ENCODE measurements around the gene TLL2. TPM values are rescaled to one million over a fixed set of nuclear protein-coding genes. Genes with fewer than 3 reads are reported as not detected.

Gene TLL2
- total RNA-seq, 1 donor from 2014 or later = 0.45 TPM

GRCh38 chr10:96365571-96365970, 148.2 kb downstream of the TLL2 start:
- DNase-seq (ENCODE audit: low read depth) = no peak

GRCh38 chr10:96360766-96361165, 153.0 kb downstream of the TLL2 start:
- DNase-seq (ENCODE audit: low read depth) = no peak

DNA sequence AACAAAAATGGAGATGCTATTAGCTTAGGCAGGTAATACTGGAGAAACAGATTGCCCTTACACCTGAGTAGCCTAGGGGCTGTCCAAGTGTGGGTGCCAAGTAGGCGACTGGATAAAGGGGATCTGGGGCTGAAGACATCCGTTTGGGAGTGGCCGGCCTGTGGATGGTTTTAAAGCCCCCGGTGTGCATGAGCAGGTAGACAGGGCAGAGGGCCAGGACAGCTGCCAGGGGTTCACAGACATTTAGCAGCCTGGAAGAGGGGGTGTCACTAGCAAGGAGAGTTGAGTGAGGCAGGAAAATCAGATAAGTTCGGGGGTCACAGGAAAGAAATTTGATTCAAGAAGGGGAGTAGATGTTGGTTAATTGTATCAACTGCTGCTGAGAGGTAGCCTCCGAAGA, 153.4 kb downstream of the TLL2 start:
- DNase-seq (ENCODE audit: low read depth) = no peak

GRCh38 chr10:96359616-96360015, 154.1 kb downstream of the TLL2 start:
- no peak for DNase-seq (ENCODE audit: low read depth)

DNA sequence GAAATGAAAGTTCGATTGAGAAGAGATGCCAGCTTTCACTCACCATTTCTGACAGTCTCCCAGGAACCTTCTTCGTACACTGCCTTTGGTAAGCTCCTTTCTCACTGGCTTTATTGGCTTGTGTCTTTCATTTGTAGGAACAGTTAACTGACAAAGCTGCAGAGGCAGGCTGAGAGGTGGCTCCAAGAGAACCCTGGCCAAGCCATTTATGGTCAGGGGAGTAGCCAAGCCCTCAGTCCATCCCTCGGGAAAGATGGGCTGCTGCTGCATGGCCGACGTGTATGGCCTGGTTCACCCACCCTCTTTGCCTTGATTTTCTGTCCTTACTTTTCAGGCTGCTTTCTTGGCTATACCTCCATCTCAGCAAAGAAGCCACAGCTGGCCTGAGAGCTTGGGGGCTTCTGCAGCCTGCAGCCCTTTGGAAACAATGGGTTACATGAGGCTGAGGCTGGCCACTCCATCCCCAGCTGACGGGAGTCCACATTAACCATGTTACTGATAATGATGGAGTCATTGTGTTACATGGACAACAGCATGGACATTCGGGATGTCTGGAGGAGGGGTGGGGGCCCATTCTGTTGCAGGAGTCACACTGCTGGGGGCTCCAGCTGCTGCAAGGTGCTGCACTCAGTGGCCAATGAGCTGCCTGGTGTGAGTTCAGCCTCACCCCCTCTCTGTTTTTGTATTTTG, 154.7 kb downstream of the TLL2 start, which contains the start of gene OPALIN:
Gene OPALIN (minus strand): TSS at position 152 of the 690 bp plus-strand sequence. CDS start 106 bp downstream, at position 46.
- DNase-seq (ENCODE audit: low read depth) = no peak

- DNase-seq (ENCODE audit: low read depth) = no peak
These were observed 156.6 kb downstream of the TLL2 start for GRCh38 chr10:96357038-96357620.

- DNase-seq (ENCODE audit: low read depth) = no peak
These were observed 161.1 kb downstream of the TLL2 start for GRCh38 chr10:96352582-96352981.

DNA sequence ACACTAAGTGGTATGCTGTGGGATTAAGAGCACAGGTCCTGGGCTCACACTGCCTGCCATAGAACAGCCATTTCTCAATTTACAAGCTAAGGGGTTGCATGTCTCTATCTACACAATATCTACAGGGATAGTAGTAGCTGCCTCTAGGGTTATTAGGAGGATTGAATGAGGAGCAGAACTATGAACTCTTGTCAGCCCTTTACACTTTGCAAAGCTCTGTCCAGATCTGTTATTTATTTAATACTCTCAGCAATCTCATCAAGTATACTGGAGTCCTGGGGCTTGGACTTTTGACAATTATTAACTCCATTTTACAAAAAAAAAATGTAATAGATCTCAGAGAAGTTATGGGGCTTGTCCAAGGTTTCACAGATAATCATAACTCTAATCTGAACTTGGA, 161.7 kb downstream of the TLL2 start:
- no peak for DNase-seq (ENCODE audit: low read depth)

GRCh38 chr10:96346295-96346694, 167.4 kb downstream of the TLL2 start:
- no peak for DNase-seq (ENCODE audit: low read depth)

GRCh38 chr10:96345222-96345621, 168.5 kb downstream of the TLL2 start:
- no peak for DNase-seq (ENCODE audit: low read depth)

DNA sequence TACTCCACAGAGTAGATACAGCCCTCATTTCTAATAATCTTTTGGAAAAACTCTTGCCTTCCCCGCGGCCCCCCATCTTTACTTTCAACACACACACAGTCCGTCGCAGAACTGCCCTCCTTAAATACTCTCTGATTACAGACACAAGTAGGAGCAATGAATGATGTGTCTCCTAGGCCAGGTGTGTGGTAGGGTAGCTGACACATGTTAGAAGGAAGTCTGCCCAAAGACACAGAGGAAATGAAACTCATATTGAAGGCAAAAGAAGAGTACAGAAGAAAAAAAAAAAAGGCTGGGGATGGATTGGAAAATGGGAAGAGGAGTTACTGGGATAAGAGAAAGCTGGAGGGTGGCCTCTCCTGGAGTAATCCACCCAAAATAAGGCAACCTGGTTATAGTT, 169.5 kb downstream of the TLL2 start:
- DNase-seq (ENCODE audit: low read depth) = no peak

- no peak for DNase-seq (ENCODE audit: low read depth)
These were observed 171.3 kb downstream of the TLL2 start for GRCh38 chr10:96342402-96342801.

DNA sequence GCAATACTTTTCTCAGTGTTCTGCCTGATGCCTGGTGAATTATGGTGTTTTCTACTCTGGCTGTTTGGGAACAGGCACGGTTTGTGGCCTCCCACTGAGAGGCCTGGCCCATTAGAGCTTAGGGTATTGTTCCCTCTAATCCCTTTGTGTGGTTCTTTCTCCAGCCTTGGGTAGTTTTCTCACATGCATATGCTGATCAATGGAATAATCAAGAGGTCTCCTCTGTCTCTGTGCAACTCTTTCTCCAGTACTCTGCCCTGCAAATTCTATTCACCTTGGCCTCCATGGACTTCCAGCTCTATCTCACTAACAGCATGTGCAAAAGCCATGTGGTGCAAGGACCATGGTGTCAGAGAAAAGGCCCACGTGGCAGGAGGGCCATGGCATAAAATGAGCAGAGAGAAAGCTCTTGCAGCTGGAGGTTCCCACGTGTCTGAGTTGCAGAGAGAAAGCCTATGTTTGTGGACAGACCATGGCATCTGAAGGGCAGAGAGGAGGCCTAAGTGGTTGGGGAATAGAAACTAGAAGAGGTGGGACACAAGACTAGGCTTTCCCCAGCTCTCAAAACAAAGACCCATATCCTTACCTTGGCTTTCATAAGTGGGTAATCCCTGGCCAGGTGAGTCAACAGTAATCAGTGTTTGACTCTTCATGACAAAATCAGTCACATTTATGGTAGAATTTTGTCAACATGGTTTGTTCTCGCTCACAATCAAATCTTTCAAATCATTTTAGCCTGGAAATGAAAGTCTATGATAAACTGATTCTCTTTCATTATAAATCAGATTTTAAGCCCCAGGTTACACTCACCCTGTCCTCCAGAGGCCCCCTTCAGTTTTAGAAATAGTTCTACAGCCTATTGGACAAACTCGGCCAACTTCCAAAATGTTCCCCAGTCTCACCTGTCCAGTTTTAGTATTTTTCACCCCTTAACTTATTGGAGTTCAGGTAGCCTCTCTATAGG, 172.2 kb downstream of the TLL2 start:
- no peak for DNase-seq (ENCODE audit: low read depth)

GRCh38 chr10:96339956-96340904, 173.5 kb downstream of the TLL2 start:
- DNase-seq (ENCODE audit: low read depth) = peak; percentile 54

- no peak for DNase-seq (ENCODE audit: low read depth)
These were observed 174.3 kb downstream of the TLL2 start for GRCh38 chr10:96339383-96339782.

DNA sequence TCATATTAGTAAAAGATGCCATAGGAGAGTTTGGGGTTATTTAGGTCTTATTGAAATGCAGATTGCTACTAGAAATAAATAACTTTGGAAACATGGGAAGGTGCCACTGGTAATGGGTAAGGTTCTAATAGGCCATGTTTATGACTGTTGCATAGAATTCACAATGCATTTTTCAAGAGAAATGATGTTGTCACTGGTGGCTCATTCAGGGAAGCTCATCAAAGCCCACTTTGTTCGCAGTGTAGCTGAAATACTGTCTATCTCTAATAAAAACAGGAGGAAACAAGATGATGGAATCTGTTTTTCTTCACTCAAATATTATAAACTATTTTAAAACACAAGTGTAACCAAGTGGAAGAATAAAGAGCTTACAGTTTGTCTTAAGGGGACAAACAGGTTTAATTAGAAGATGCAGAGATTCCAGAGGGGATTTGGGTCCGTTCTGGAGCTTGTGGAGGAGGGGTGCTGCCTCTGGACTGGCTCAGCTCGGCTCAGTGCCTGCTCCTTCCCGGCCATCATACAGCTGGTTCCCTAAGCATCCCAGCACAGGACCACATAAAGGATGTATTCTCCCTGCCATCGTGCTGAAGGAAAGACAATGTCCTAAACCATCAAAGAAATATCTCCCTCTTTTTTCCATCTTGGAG, 175.3 kb downstream of the TLL2 start:
- DNase-seq (ENCODE audit: low read depth) = no peak

DNA sequence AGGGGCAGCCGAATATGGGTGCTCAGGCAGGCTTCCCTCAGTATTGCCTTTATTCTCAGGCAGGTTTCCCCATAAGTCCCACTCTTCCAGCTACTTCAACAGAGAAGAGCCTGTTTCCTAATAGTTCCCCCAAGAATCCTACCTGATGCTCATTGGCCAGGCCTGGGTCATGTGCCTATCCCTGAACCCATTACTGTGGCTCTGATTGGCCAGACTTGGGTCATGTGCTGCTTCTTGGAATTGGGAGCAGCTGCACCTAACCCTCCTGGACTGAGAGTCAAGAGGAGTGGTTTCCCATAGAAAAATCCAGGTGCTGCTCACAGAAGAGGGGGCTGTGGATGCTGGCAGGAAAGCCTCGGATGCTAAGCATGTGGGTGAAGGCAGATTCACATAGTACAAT, 176.6 kb downstream of the TLL2 start:
- DNase-seq (ENCODE audit: low read depth) = no peak

- peak; percentile 48 for DNase-seq (ENCODE audit: low read depth)
These were observed 178.9 kb downstream of the TLL2 start for GRCh38 chr10:96334616-96335526.

- no peak for DNase-seq (ENCODE audit: low read depth)
These were observed 180.6 kb downstream of the TLL2 start for GRCh38 chr10:96333101-96333500.
